ENCODE results near the gene USP20.
"Not testable (repeated sequence)": the region's sequence is repeated elsewhere in the genome, so short reads cannot be mapped to it uniquely, and the experiment has no call there.

USP20 gene

DNA sequence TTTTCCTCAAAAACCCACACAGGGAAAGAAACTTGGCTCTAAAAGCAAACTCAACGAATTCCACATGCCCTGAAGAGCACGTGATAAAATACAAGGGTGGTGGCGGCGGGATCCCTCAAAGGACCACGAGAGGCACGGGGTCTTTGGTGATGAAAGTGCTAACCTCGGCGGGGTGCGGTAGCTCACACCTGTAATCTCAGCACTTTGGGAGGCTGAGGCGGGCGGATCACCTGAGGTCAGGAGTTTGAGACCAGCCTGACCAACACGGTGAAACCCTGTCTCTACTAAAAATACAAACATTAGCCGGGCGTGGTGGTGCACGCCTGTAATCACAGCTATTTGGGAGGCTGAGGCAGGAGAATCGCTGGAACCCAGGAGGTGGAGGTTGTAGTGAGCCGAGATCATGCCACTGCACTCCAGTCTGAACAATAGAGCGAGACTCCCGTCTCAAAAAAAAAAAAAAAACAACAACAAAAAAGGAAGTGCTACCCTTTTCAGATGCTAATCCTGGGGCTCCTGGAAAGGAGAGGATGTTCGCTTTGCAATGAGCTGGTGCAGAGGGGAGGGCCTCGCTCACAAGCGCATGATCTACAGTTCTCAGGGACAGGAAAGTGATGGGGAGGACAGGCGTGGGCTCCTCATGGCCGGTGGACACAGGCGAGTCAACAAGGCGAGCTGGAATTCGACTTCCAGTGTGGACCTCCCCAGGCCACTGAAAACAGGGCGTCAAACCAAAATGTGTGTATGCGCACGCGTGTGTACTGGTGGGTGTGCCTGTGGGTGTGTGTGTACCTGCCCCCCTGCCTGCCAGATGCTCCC lies 54.1 kb downstream of the USP20 start:
- POLR2A ChIA-PET, result no interaction called here

DNA sequence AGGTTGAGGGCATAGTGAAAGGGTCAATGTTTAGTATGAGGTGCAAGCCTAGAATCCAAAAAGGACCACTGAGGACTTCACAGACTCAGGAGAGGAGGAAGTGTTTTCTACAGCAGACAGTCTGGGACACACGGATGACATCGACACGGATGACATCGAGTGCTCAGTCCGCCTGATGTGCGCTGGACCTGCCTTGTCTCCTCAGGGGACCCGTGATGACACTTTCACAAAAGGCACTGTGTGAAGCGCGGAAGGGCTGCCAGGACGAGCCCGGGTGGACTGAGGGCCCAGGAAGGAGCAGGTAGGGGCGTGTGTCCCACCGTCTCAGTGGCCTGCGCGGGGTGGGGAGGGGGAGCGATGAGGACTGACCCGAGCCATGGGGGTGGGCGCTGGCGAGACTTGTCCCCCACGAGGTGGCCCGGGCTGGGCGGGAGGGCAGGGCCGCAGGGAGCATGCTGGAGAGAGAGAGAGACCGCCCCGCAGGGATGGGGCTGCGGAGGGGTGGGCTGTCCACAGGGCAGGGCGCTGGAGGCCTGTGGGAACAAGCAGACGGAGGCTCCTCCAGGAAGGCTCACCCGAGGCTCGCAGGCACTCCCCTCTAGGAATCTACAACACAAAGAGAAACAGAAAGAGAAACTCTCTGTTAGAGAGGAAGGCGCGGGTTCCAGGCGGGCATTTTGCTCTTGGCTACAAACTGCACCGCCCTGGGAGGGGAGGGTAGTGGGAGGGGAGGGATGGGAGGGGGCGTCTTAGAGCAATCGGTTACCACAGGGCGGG lies 54.9 kb downstream of the USP20 start:
- DNase-seq (ENCODE audit: low read depth, low spot score), result no peak
- no peak overlapping the region for H3K4me3 ChIP-seq (ENCODE audit: low read depth, low read length)
- ChIA-PET CTCF (no interaction called here), POLR2A (no interaction called here)
- TF ChIP-seq, protein P1, sequence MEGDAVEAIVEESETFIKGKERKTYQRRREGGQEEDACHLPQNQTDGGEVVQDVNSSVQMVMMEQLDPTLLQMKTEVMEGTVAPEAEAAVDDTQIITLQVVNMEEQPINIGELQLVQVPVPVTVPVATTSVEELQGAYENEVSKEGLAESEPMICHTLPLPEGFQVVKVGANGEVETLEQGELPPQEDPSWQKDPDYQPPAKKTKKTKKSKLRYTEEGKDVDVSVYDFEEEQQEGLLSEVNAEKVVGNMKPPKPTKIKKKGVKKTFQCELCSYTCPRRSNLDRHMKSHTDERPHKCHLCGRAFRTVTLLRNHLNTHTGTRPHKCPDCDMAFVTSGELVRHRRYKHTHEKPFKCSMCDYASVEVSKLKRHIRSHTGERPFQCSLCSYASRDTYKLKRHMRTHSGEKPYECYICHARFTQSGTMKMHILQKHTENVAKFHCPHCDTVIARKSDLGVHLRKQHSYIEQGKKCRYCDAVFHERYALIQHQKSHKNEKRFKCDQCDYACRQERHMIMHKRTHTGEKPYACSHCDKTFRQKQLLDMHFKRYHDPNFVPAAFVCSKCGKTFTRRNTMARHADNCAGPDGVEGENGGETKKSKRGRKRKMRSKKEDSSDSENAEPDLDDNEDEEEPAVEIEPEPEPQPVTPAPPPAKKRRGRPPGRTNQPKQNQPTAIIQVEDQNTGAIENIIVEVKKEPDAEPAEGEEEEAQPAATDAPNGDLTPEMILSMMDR (IDR thresholded peaks at IDR 0.05; ENCODE audit: insufficient read depth, low read length, missing control alignments), result no peak

More for the DNA sequence above, 54.1 kb downstream of the USP20 start:
- no peak for DNase-seq (ENCODE audit: low read depth, low spot score)
- TF ChIP-seq, protein P1 (IDR thresholded peaks at IDR 0.05; ENCODE audit: insufficient read depth, low read length, missing control alignments), result no peak
- CTCF ChIA-PET, result interaction anchor here (0.9 to 4.6 kb wide), 5 partner anchors 8 to 218 kb away, joined by 3 to 44 read pairs (median 3); partner anchors contain the start of gene FNBP1
- no peak overlapping the region for H3K4me3 ChIP-seq (ENCODE audit: low read depth, low read length)

DNA sequence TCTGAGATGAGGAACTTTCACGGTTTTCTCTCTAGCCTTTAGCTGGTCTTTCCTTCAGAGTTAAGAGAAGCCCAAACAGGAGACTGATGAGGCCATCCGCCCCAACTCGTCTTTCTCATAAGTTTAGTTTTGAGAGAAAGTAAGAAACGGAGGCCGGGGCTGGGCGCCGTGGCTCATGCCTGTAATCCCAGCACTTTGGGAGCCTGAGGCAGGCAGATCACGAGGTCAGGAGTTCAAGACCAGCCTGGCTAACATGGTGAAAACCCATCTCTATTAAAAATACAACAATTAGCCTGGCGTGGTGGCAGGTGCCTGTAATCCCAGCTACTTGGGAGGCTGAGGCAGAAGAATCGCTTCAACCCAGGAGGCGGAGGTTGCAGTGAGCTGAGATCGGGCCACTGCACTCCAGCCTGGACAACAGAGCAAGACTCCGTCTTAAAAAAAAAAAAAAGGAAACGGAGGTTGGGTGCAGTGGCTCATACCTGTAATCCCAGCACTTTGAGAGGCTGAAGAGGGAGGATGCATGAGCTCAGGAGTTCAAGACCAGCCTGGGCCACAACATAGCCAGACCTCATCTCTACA lies 55.6 kb downstream of the USP20 start:
- POLR2A ChIA-PET; H3K4me3 ChIP-seq (ENCODE audit: low read depth, low read length); DNase-seq (ENCODE audit: low read depth, low spot score): not testable (repeated sequence)
- CTCF ChIA-PET, result interaction anchor here (0.8 kb wide), 1 partner anchor 151 kb away, joined by 3 read pairs; no protein-coding TSS in a partner anchor

DNA sequence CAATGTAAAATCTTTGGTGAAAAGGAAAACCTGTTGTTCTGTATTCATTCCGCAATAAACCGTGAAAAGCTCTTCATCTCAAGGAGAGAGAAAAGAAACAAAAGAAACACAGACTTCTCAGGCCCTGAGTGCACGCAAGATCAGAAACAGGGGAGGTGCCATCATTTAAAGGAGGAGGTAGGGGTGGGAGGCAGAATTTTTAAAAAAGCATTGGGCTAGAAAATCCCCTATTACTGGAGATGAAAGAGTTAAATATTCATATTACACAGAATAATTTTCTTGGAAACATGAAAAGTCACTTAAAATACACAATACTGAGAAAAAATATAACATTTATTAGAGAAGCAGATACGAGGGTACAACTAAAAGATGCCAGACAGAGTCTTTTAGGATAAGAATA lies 56.3 kb downstream of the USP20 start:
- ChIA-PET CTCF (interaction anchor here (0.8 kb wide), 1 partner anchor 150 kb away, joined by 3 read pairs; no protein-coding TSS in a partner anchor), POLR2A (no interaction called here)
- TF ChIP-seq, protein P1 (IDR thresholded peaks at IDR 0.05; ENCODE audit: insufficient read depth, low read length, missing control alignments), result no peak
- DNase-seq (ENCODE audit: low read depth, low spot score), result no peak
- no peak overlapping the region for H3K4me3 ChIP-seq (ENCODE audit: low read depth, low read length)

DNA sequence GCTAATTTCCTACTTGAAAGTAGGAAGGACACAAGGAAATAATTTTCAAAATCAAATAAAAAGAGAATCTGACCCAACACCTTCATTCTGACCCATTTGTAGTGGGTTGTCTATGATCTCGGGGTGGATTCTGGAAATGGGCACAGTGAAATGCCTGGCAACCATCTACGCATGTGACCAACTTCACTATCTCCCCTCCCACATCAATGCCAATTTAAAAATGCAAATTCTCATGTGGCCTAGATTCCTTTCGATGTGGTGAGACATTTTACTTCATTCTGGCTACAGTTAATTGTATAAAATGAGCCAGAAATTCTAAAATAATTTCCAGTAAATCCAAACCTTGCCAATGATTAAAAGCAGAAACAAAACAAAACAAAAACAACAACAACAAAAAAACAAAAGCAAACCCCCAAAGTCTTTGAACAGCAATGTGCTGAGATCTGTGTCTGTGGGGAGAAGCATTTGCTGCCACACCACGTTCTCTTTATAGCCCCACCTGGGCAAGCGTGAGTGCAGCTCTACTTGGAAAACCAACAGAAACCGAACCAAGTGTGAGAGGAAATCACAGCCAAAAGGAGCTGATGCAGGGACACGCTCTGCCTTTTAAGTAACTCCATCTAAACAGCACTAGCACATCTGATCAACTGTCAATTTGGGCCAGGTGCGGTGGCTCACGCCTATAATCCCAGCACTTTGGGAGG lies 59.0 kb downstream of the USP20 start:
- ChIA-PET POLR2A (no interaction called here), CTCF (interaction anchor here (0.8 to 1.5 kb wide), 2 partner anchors 9 to 11 kb away, joined by 3 read pairs; no protein-coding TSS in a partner anchor)
- no peak overlapping the region for H3K4me3 ChIP-seq (ENCODE audit: low read depth, low read length)
- TF ChIP-seq, protein P1 (IDR thresholded peaks at IDR 0.05; ENCODE audit: insufficient read depth, low read length, missing control alignments), result no peak
- no peak for DNase-seq (ENCODE audit: low read depth, low spot score)
